ENCODE measurements around the gene GALNT10.
A peak's percentile ranks its signal among the peaks of the same experiment; 100 is the strongest.
"Not testable (repeated sequence)": the region's sequence is repeated elsewhere in the genome, so short reads cannot be mapped to it uniquely, and the experiment has no call there.

Gene GALNT10

GRCh38 chr5:154356020-154356655, 165.6 kb downstream of the GALNT10 start:
- in situ Hi-C loops (cut with HindIII; ENCODE audit: low pct_ligation_motif_present, low pct_unique_long_range_greater_than_20kb, low sequenced_read_pairs) = no loop called here
- DNase-seq = no peak

GRCh38 chr5:154356958-154357357, 166.4 kb downstream of the GALNT10 start:
- DNase-seq = no peak
- in situ Hi-C loops (cut with HindIII; ENCODE audit: low pct_ligation_motif_present, low pct_unique_long_range_greater_than_20kb, low sequenced_read_pairs) = no loop called here

GRCh38 chr5:154358516-154359220, 168.1 kb downstream of the GALNT10 start:
- in situ Hi-C loops (cut with HindIII; ENCODE audit: low pct_ligation_motif_present, low pct_unique_long_range_greater_than_20kb, low sequenced_read_pairs) = no loop called here

GRCh38 chr5:154359221-154359573, 168.7 kb downstream of the GALNT10 start:
- no peak for DNase-seq
- in situ Hi-C loops (cut with HindIII; ENCODE audit: low pct_ligation_motif_present, low pct_unique_long_range_greater_than_20kb, low sequenced_read_pairs) = no loop called here

More at GRCh38 chr5:154358516-154359220, 168.1 kb downstream of the GALNT10 start:
- DNase-seq = no peak

- not testable (repeated sequence) for DNase-seq
These were observed 169.7 kb downstream of the GALNT10 start for GRCh38 chr5:154360241-154360640.

GRCh38 chr5:154363411-154363810, 172.9 kb downstream of the GALNT10 start:
- in situ Hi-C loops (cut with HindIII; ENCODE audit: low pct_ligation_motif_present, low pct_unique_long_range_greater_than_20kb, low sequenced_read_pairs) = no loop called here

More at GRCh38 chr5:154360241-154360640, 169.7 kb downstream of the GALNT10 start:
- in situ Hi-C loops (cut with HindIII; ENCODE audit: low pct_ligation_motif_present, low pct_unique_long_range_greater_than_20kb, low sequenced_read_pairs) = not testable (repeated sequence)

GRCh38 chr5:154364771-154365170, 174.2 kb downstream of the GALNT10 start:
- in situ Hi-C loops (cut with HindIII; ENCODE audit: low pct_ligation_motif_present, low pct_unique_long_range_greater_than_20kb, low sequenced_read_pairs) = no loop called here
- no peak for DNase-seq

More at GRCh38 chr5:154363411-154363810, 172.9 kb downstream of the GALNT10 start:
- DNase-seq = no peak

- DNase-seq = no peak
- in situ Hi-C loops (cut with HindIII; ENCODE audit: low pct_ligation_motif_present, low pct_unique_long_range_greater_than_20kb, low sequenced_read_pairs) = no loop called here
These were observed 175.3 kb downstream of the GALNT10 start for GRCh38 chr5:154365823-154366222.

GRCh38 chr5:154366353-154366752, 175.8 kb downstream of the GALNT10 start:
- DNase-seq = no peak
- in situ Hi-C loops (cut with HindIII; ENCODE audit: low pct_ligation_motif_present, low pct_unique_long_range_greater_than_20kb, low sequenced_read_pairs) = no loop called here

GRCh38 chr5:154367101-154367500, 176.6 kb downstream of the GALNT10 start:
- in situ Hi-C loops (cut with HindIII; ENCODE audit: low pct_ligation_motif_present, low pct_unique_long_range_greater_than_20kb, low sequenced_read_pairs) = no loop called here
- DNase-seq = no peak

GRCh38 chr5:154368041-154368800, 177.7 kb downstream of the GALNT10 start:
- peak; percentile 90 for DNase-seq
- in situ Hi-C loops (cut with HindIII; ENCODE audit: low pct_ligation_motif_present, low pct_unique_long_range_greater_than_20kb, low sequenced_read_pairs) = no loop called here

- in situ Hi-C loops (cut with HindIII; ENCODE audit: low pct_ligation_motif_present, low pct_unique_long_range_greater_than_20kb, low sequenced_read_pairs) = no loop called here
- DNase-seq = peak; percentile 27
These were observed 179.1 kb downstream of the GALNT10 start for GRCh38 chr5:154369682-154370081.

- in situ Hi-C loops (cut with HindIII; ENCODE audit: low pct_ligation_motif_present, low pct_unique_long_range_greater_than_20kb, low sequenced_read_pairs) = no loop called here
- DNase-seq = no peak
These were observed 179.6 kb downstream of the GALNT10 start for GRCh38 chr5:154370119-154370518.

GRCh38 chr5:154370813-154371212, 180.3 kb downstream of the GALNT10 start:
- in situ Hi-C loops (cut with HindIII; ENCODE audit: low pct_ligation_motif_present, low pct_unique_long_range_greater_than_20kb, low sequenced_read_pairs) = no loop called here
- DNase-seq = no peak

GRCh38 chr5:154371687-154372086, 181.2 kb downstream of the GALNT10 start:
- DNase-seq = no peak
- in situ Hi-C loops (cut with HindIII; ENCODE audit: low pct_ligation_motif_present, low pct_unique_long_range_greater_than_20kb, low sequenced_read_pairs) = no loop called here

- no peak for DNase-seq
- in situ Hi-C loops (cut with HindIII; ENCODE audit: low pct_ligation_motif_present, low pct_unique_long_range_greater_than_20kb, low sequenced_read_pairs) = no loop called here
These were observed 182.1 kb downstream of the GALNT10 start for GRCh38 chr5:154372661-154373060.

- in situ Hi-C loops (cut with HindIII; ENCODE audit: low pct_ligation_motif_present, low pct_unique_long_range_greater_than_20kb, low sequenced_read_pairs) = no loop called here
- no peak for DNase-seq
These were observed 182.8 kb downstream of the GALNT10 start for GRCh38 chr5:154373326-154373725.

- no peak for DNase-seq
- in situ Hi-C loops (cut with HindIII; ENCODE audit: low pct_ligation_motif_present, low pct_unique_long_range_greater_than_20kb, low sequenced_read_pairs) = no loop called here
These were observed 183.2 kb downstream of the GALNT10 start for GRCh38 chr5:154373729-154374179.

GRCh38 chr5:154374264-154374663, 183.7 kb downstream of the GALNT10 start:
- DNase-seq = no peak
- in situ Hi-C loops (cut with HindIII; ENCODE audit: low pct_ligation_motif_present, low pct_unique_long_range_greater_than_20kb, low sequenced_read_pairs) = no loop called here
